GM12891 (cell line): ENCODE data around the gene PTDSS2.

Experiments used
- DNase-seq: peaks from one replicate; pipeline ENCODE4 v3.0.0; 2011; ENCODE audit warnings: low spot score; ENCODE audit not compliant: insufficient read length
- FAIRE-seq: peaks from 2 replicates; lab custom pipeline; 2011; peaks lifted over from hg19 to GRCh38; lab: Jason Lieb, UNC
- PAX5 ChIP-seq: IDR thresholded peaks from 2 replicates; pipeline ENCODE4 v1.6.1; 2011; ENCODE audit warnings: low read length, moderate library complexity, mild to moderate bottlenecking; ENCODE audit not compliant: insufficient read depth, severe bottlenecking
- POLR2A ChIP-seq: IDR thresholded peaks from 2 replicates; pipeline ENCODE4 v1.6.1; 2011; ENCODE audit warnings: low read depth, low read length, control low read depth
- POLR2AphosphoS5 ChIP-seq: IDR thresholded peaks from 2 replicates; pipeline ENCODE4 v1.6.1; 2011; ENCODE audit warnings: low read depth, low read length, control low read depth
- POU2F2 ChIP-seq: IDR thresholded peaks from 2 replicates; pipeline ENCODE4 v1.6.1; 2011; ENCODE audit warnings: low read depth, mild to moderate bottlenecking, control low read depth, low read length, moderate library complexity
- SPI1 ChIP-seq: IDR thresholded peaks from 2 replicates; pipeline ENCODE4 v1.6.1; 2011; ENCODE audit warnings: low read depth, low read length, control low read depth
- TAF1 ChIP-seq: IDR thresholded peaks from 2 replicates; pipeline ENCODE4 v1.6.1; 2011; ENCODE audit warnings: low read depth, low read length, control low read depth

Gene PTDSS2

DNA sequence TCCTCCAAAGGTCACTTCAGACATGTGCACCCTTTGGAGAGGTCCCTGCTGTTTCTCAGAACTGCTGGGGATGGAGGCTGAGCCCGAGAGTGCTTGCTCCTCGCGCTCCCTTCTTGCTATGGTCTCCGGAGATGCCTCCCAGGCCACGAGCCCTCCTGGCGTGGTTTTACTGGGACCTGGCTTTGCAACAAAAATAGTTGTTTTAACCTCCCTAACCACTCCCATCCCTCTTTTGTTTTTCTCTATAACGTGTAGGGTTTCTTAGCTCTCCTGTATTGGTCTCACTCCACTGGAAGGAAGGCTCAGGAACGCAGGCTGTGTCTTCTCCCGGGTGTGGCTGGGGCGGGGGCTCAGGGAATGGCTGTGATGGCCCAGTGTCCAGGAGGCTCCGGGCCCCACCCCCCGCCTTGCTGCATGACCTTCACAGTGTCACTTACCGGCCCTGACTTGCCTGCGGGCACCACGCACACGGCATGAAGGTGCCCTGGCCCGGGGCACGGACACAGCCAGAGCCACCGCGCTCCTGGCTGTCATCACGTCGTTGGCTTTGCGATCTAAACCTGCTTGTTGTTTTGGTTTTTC is 5.6 kb downstream of the PTDSS2 start:
- no peak for TF ChIP-seq PAX5
- no peak for TF ChIP-seq POU2F2
- no peak for FAIRE-seq

DNA sequence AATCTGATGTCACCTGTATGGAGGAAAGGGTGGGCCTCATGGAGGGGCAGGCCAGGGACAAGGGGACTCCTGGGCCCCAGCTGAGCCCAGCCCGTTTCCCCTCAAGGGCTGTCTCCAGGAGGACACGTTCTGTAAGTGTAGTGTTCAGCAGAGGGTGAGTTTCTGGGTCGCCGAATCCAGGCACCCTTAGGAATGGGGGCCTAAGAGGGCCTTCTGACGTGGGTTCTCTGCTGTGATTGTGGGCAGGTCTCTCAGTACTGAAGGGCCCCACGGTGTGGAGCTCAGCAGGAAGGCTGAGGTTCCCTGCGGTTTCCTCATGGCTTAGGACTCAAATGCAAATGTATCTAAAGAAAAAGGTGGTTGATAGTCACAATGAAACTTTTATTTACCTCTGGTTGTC is 6.5 kb downstream of the PTDSS2 start:
- DNase-seq (peak; percentile 68), FAIRE-seq (peak; percentile 84)

More for the DNA sequence above, 5.6 kb downstream of the PTDSS2 start:
- DNase-seq = no peak

GRCh38 chr11:457111-457760 is 7.2 kb downstream of the PTDSS2 start:
- peak; percentile 63 for FAIRE-seq
- no peak for TF ChIP-seq POLR2A
- TF ChIP-seq POU2F2 = no peak
- TF ChIP-seq SPI1 = no peak
- no peak for TF ChIP-seq PAX5
- no peak for TF ChIP-seq TAF1
- no peak for TF ChIP-seq POLR2AphosphoS5
- DNase-seq = no peak

More for the DNA sequence above, 6.5 kb downstream of the PTDSS2 start:
- TF ChIP-seq POU2F2 (no peak; the same call in 1 of the 2 replicates), PAX5 (no peak), POLR2A (no peak), TAF1 (no peak), SPI1 (no peak), POLR2AphosphoS5 (no peak)

DNA sequence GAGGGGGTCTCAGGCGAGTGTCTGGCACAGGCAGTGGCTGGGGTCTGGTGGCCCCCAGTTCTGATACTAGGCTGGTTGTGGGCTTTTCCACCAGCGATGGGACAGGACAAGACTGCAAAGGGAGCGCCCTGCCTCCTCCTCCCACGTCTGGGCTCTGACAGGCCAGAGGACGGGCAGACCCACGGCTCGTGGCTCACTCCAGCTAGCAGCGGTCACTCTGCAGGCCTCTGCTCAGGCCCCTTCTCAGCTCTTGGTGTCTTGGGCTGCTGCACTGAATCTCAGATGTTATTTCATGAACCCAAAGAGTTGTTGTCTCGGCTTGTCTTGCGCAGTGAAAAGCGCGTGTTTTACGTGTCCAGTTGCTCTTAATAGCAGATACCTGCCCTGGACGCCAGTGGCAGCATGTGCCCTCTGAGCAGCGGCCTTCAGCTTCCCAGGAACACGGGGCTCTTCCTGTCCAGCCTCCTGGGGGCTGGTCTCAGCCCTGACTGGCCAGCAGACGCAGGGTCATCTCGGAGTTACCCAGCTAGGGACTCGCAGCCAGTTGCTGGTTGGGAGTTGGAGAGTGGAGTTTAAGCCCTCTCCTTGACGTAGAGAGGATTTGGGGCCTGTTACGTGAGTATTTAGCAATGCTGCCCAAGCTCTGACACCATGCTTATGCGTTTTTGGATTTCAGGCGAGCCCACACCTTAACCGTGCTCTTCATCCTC is 9.6 kb downstream of the PTDSS2 start:
- no peak for TF ChIP-seq POLR2AphosphoS5
- no peak for TF ChIP-seq TAF1
- TF ChIP-seq POLR2A = no peak
- no peak for TF ChIP-seq PAX5
- TF ChIP-seq POU2F2 = no peak
- TF ChIP-seq SPI1 = no peak
- DNase-seq (no peak), FAIRE-seq (no peak)

DNA sequence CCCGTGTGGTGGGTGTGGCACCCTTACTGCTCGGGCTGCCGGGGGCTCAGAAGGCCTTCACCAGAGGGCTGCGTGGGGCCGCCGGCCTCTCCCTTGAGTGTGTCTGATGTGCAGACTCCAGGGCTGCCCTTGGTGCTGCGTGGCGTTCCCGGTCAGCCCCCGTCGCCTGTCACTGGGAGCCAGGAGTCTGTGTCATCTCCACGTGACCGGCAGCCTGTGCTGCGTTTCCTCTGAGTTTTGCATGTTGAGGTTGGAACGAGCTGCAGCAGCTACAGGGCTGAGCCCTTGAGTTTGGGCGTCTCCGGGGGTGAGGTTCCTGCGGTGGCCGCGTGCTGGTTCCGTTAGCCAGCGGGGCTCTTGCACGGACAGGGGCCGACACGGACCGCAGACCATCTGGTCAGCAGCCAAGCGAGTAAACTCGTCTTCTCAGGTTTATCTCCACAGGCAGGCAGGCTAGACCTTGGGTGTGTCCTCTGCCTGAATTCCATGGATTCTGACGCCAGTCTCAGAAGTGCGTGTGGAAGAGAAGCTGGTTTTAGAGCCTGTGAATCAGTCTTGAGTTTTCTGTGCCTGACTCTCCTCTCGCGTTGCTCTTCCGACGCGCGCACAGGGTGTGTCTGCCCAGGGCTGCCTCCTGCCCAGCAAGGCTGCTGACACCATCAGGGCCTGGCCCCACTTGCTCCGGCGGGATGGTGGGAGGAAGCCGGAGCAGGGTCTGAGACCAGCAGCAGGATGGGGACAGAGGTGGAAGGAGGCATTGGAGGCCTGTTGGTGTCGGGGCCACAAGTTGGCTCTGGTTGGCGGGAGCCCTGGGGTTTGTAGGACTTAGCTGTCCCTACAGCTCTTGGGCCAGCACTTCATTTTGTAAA is 10.5 kb downstream of the PTDSS2 start:
- FAIRE-seq = no peak
- no peak for TF ChIP-seq PAX5
- TF ChIP-seq TAF1 = no peak
- no peak for TF ChIP-seq POLR2AphosphoS5
- TF ChIP-seq POU2F2 = no peak
- DNase-seq = no peak

DNA sequence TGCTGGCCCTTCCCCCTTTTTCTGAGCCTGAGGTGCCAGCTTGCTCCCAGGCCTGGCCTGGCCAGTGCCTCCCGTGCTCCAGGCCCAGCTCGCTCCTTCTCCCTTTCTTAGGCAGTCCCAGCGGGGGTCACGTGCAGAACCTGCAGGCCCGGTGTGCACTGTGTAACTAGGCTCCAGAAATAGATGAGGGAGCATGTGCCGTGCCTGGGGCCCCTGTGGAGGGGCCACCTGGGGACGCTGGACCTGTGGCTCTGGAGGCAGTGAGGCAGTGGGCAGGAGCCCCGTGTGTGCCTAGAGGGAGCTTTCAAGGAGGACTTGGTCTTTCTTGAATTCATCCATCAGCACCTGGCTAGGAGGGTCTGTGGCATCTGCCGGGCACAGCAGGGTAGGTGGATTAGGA is 11.5 kb downstream of the PTDSS2 start:
- TF ChIP-seq POLR2AphosphoS5 (no peak), SPI1 (no peak), POU2F2 (no peak), POLR2A (no peak), TAF1 (no peak), PAX5 (no peak)
- DNase-seq (no peak), FAIRE-seq (no peak)

GRCh38 chr11:462107-462890 is 12.2 kb downstream of the PTDSS2 start:
- FAIRE-seq (no peak), DNase-seq (no peak)
- TF ChIP-seq POLR2A = no peak
- no peak for TF ChIP-seq POU2F2
- TF ChIP-seq TAF1 = no peak
- no peak for TF ChIP-seq POLR2AphosphoS5
- TF ChIP-seq SPI1 = no peak
- no peak for TF ChIP-seq PAX5

GRCh38 chr11:464316-464715 is 14.2 kb downstream of the PTDSS2 start:
- TF ChIP-seq SPI1 = no peak
- no peak for TF ChIP-seq TAF1
- no peak for TF ChIP-seq POLR2A
- no peak for TF ChIP-seq PAX5
- TF ChIP-seq POLR2AphosphoS5 = no peak
- no peak for TF ChIP-seq POU2F2
- FAIRE-seq (no peak), DNase-seq (no peak)
